IMR-90 (cell line): Measurements from ENCODE around the gene GTF2A1. TPM values are rescaled to one million over a fixed set of nuclear protein-coding genes. Genes with fewer than 3 reads are reported as not detected.

Experiments
- ATAC-seq: fragments of 200-7000 bp; cut with Tn5 transposase; 2 replicates; pipeline ENCODE4 v1.9.1; 2020; ENCODE audit warnings: low read depth, mild to moderate bottlenecking, moderate library complexity
- BruUV-seq: library from RNA; stranded (reverse); fragments of 400-500 nt; replicated peaks from 2 replicates; lab custom pipeline; 2021; lab: Mats Ljungman, UMichigan
- CTCF ChIA-PET: fragments of 300-600 bp; formaldehyde crosslinking; extraction: SDS; loops from one replicate; lab custom pipeline; 2021; ENCODE audit warnings: antibody characterized with exemption; lab: Yijun Ruan, JAX
- POLR2A ChIA-PET: fragments of 300-600 bp; sonication (Branson Sonifier 250); formaldehyde crosslinking; loops from one replicate; lab custom pipeline; 2022; ENCODE audit warnings: antibody characterized with exemption; ENCODE audit not compliant: unreplicated experiment; lab: Charles Lee
- DNase-seq: peaks from one replicate; pipeline ENCODE4 v3.0.0; 2013
- H2AFZ ChIP-seq: replicated peaks from 2 replicates; pipeline ENCODE3; 2013; ENCODE audit warnings: low read length, mild to moderate bottlenecking; ENCODE audit not compliant: poor library complexity
- H2AK5ac ChIP-seq: 2 replicates; pipeline ENCODE4 v1.6.1; 2013; ENCODE audit warnings: low read depth, low read length, inconsistent platforms
- H2AK9ac ChIP-seq: replicated peaks from 2 replicates; pipeline ENCODE3; 2013; ENCODE audit warnings: mild to moderate bottlenecking, low read depth, low read length, moderate library complexity; ENCODE audit not compliant: poor library complexity
- H2BK120ac ChIP-seq: 2 replicates; pipeline ENCODE4 v1.6.1; 2013; ENCODE audit warnings: low read depth, low read length, inconsistent platforms
- H2BK15ac ChIP-seq: 3 replicates; pipeline ENCODE4 v1.6.1; 2013; ENCODE audit warnings: low read depth, low read length, inconsistent platforms
- H2BK20ac ChIP-seq: 2 replicates; pipeline ENCODE4 v1.6.1; 2013; ENCODE audit warnings: low read depth, mild to moderate bottlenecking, inconsistent platforms, low read length, moderate library complexity
- H2BK5ac ChIP-seq: 2 replicates; pipeline ENCODE4 v1.6.1; 2013; ENCODE audit warnings: mild to moderate bottlenecking, low read depth, low read length, inconsistent platforms; ENCODE audit not compliant: poor library complexity, severe bottlenecking
- H3K14ac ChIP-seq: replicated peaks from 2 replicates; pipeline ENCODE4 v1.6.1; 2013; ENCODE audit warnings: low read depth, low read length, inconsistent platforms
- H3K18ac ChIP-seq: 2 replicates; pipeline ENCODE4 v1.6.1; 2013; ENCODE audit warnings: low read depth, low read length, control low read depth
- H3K23ac ChIP-seq: 2 replicates; pipeline ENCODE4 v1.6.1; 2013; ENCODE audit warnings: low read depth, low read length, inconsistent platforms
- H3K27ac ChIP-seq: 2 replicates; pipeline ENCODE4 v1.5.1; 2013; ENCODE audit warnings: mild to moderate bottlenecking, control low read depth, low read length; ENCODE audit not compliant: insufficient read depth
- H3K27me3 ChIP-seq: 2 replicates; pipeline ENCODE4 v1.6.1; 2013; ENCODE audit warnings: low read length; ENCODE audit not compliant: control insufficient read depth, insufficient read depth
- H3K36me3 ChIP-seq: 2 replicates; pipeline ENCODE4 v1.6.1; 2013; ENCODE audit warnings: low read length, mixed read lengths; ENCODE audit not compliant: control insufficient read depth, insufficient read depth
- H3K4ac ChIP-seq: 2 replicates; pipeline ENCODE4 v1.6.1; 2013; ENCODE audit warnings: low read depth, low read length, inconsistent platforms
- H3K4me1 ChIP-seq: 2 replicates; pipeline ENCODE4 v1.6.1; 2013; ENCODE audit warnings: low read length, mixed read lengths; ENCODE audit not compliant: control insufficient read depth, insufficient read depth
- H3K4me2 ChIP-seq: 2 replicates; pipeline ENCODE4 v1.6.1; 2013; ENCODE audit warnings: low read depth, mild to moderate bottlenecking, control low read depth, low read length, moderate library complexity
- H3K4me3 ChIP-seq: 2 replicates; pipeline ENCODE4 v1.5.1; 2013; ENCODE audit warnings: low read depth, mild to moderate bottlenecking, control low read depth, low read length, moderate library complexity; ENCODE audit not compliant: insufficient read depth
- H3K56ac ChIP-seq: 2 replicates; pipeline ENCODE4 v1.6.1; 2013; ENCODE audit warnings: low read length, inconsistent platforms; ENCODE audit not compliant: insufficient read depth; ENCODE audit errors: extremely low read depth
- H3K79me1 ChIP-seq, 2 experiments: 2 replicates each; pipeline ENCODE4 v1.6.1; 2013; ENCODE audit warnings: low read length in 2 of 2, inconsistent platforms in 1 of 2, low read depth in 1 of 2
- H3K9ac ChIP-seq: 2 replicates; pipeline ENCODE4 v1.6.1; 2013; ENCODE audit warnings: low read depth, low read length, control low read depth
- H3K9me1 ChIP-seq: 2 replicates; pipeline ENCODE4 v1.6.1; 2013; ENCODE audit warnings: low read length, inconsistent platforms; ENCODE audit not compliant: insufficient read depth
- H3K9me3 ChIP-seq: 2 replicates; pipeline ENCODE4 v1.6.1; 2013; ENCODE audit warnings: low read length; ENCODE audit not compliant: control insufficient read depth, insufficient read depth
- H4K20me1 ChIP-seq: 2 replicates; pipeline ENCODE4 v1.6.1; 2013; ENCODE audit warnings: low read length, inconsistent platforms; ENCODE audit not compliant: insufficient read depth
- H4K5ac ChIP-seq: 2 replicates; pipeline ENCODE4 v1.6.1; 2013; ENCODE audit warnings: mild to moderate bottlenecking, low read depth, low read length, control low read depth
- H4K8ac ChIP-seq, 2 experiments: 2 replicates each; pipeline ENCODE4 v1.6.1; 2013; ENCODE audit warnings: low read depth in 2 of 2, low read length in 2 of 2, control low read depth in 1 of 2, inconsistent platforms in 1 of 2
- H4K91ac ChIP-seq: 2 replicates; pipeline ENCODE4 v1.6.1; 2013; ENCODE audit warnings: low read depth, low read length, inconsistent platforms; ENCODE audit not compliant: insufficient read depth
- BHLHE40 ChIP-seq: fragments of 150-350 bp; IDR thresholded peaks from 2 replicates; pipeline ENCODE4 v1.6.1; 2016; ENCODE audit warnings: mild to moderate bottlenecking, low read depth, low read length
- CEBPB ChIP-seq: IDR thresholded peaks from 2 replicates; pipeline ENCODE4 v1.6.1; 2012; ENCODE audit warnings: low read depth, low read length, improper control_type of control experiment
- CHD1 ChIP-seq: IDR thresholded peaks from 2 replicates; pipeline ENCODE4 v1.6.1; 2012; ENCODE audit warnings: low read depth, low read length, improper control_type of control experiment
- FOS ChIP-seq: fragments of 150-350 bp; IDR thresholded peaks from 2 replicates; pipeline ENCODE4 v1.6.1; 2016; ENCODE audit warnings: low read depth, low read length
- MAFK ChIP-seq: IDR thresholded peaks from 2 replicates; pipeline ENCODE4 v1.6.1; 2012; ENCODE audit warnings: low read depth, low read length, improper control_type of control experiment
- MAZ ChIP-seq: IDR thresholded peaks from 2 replicates; pipeline ENCODE4 v1.6.1; 2012; ENCODE audit warnings: low read depth, mild to moderate bottlenecking, low read length, improper control_type of control experiment, moderate library complexity, borderline replicate concordance
- MXI1 ChIP-seq: IDR thresholded peaks from 2 replicates; pipeline ENCODE4 v1.6.1; 2012; ENCODE audit warnings: low read depth, mild to moderate bottlenecking, low read length, moderate library complexity, borderline replicate concordance
- NFE2L2 ChIP-seq: fragments of 150-350 bp; IDR thresholded peaks from 2 replicates; pipeline ENCODE4 v1.6.1; 2016; ENCODE audit warnings: low read depth, mild to moderate bottlenecking, low read length
- POLR2A ChIP-seq: IDR thresholded peaks from 2 replicates; pipeline ENCODE4 v1.6.1; 2012; ENCODE audit warnings: mild to moderate bottlenecking, low read depth, low read length
- RAD21 ChIP-seq: IDR thresholded peaks from 2 replicates; pipeline ENCODE4 v1.6.1; 2012; ENCODE audit warnings: low read length, improper control_type of control experiment
- RCOR1 ChIP-seq: IDR thresholded peaks from 2 replicates; pipeline ENCODE4 v1.6.1; 2012; ENCODE audit warnings: mild to moderate bottlenecking, low read length, improper control_type of control experiment; ENCODE audit not compliant: insufficient replicate concordance
- RFX5 ChIP-seq: IDR thresholded peaks from 2 replicates; pipeline ENCODE4 v1.8.0; 2012; ENCODE audit warnings: low read depth, mild to moderate bottlenecking, low read length, moderate library complexity
- SMC3 ChIP-seq: fragments of 150-350 bp; IDR thresholded peaks from 2 replicates; pipeline ENCODE4 v1.6.1; 2016; ENCODE audit warnings: low read depth, mild to moderate bottlenecking, antibody characterized with exemption, low read length, moderate library complexity
- WGBS, 2 experiments: methylation state at CpG; one replicate each; pipeline versions ENCODE4 v1.1.5 to v1.1.7; 2013; ENCODE audit warnings: missing lambda C conversion rate in 2 of 2; ENCODE audit not compliant: insufficient read length in 1 of 2; ENCODE audit errors: extremely low coverage in 2 of 2; 5-methylcytosine and 5-hydroxymethylcytosine counted together
- dilution Hi-C: fragments of 300-500 bp; cut with HindIII; formaldehyde crosslinking; loops from one replicate; pipeline ENCODE4 v1.14.3; 2018; ENCODE audit warnings: low sequenced_read_pairs; ENCODE audit not compliant: unreplicated experiment
- in situ Hi-C: fragments of 300-500 bp; cut with MboI; formaldehyde crosslinking; loops from 3 replicates; pipeline ENCODE4 v1.14.3; 2019; ENCODE audit warnings: low sequenced_read_pairs, inconsistent platforms, mixed read lengths
- intact Hi-C: fragments of 100-400 bp; cut with micrococcal nuclease; formaldehyde crosslinking; loops from 2 replicates; pipeline ENCODE4 v1.10.0; 2022
- polyA plus RNA-seq, 3 experiments: library from polyadenylated mRNA; depleted of rRNA; stranded (reverse); fragments of >200 nt; gene quantifications; 2 replicates each; pipeline ENCODE4 v1.2.3, GENCODE V29; 2012; ENCODE audit warnings: low replicate concordance in 1 of 3
- total RNA-seq: library from RNA; depleted of rRNA; stranded (reverse); fragments of >200 nt; gene quantifications from 2 replicates; pipeline ENCODE4 v1.2.3, GENCODE V29; 2012
- TF ChIP-seq, protein P1 (sequence below): fragments of 150-350 bp; IDR thresholded peaks from 2 replicates; pipeline ENCODE4 v1.6.1; 2016; ENCODE audit warnings: low read depth, mild to moderate bottlenecking, low read length, moderate library complexity, borderline replicate concordance
- TF ChIP-seq, protein P2 (sequence below): fragments of 150-350 bp; IDR thresholded peaks from 2 replicates; pipeline ENCODE4 v1.6.1; 2017; ENCODE audit warnings: mild to moderate bottlenecking, antibody characterized with exemption, low read length, low read depth

The GTF2A1 gene
- total and polyA plus RNA-seq, 2 of the 4 experiments (the other 2 are of a cell fraction), result 16.0 to 60.4 TPM

DNA sequence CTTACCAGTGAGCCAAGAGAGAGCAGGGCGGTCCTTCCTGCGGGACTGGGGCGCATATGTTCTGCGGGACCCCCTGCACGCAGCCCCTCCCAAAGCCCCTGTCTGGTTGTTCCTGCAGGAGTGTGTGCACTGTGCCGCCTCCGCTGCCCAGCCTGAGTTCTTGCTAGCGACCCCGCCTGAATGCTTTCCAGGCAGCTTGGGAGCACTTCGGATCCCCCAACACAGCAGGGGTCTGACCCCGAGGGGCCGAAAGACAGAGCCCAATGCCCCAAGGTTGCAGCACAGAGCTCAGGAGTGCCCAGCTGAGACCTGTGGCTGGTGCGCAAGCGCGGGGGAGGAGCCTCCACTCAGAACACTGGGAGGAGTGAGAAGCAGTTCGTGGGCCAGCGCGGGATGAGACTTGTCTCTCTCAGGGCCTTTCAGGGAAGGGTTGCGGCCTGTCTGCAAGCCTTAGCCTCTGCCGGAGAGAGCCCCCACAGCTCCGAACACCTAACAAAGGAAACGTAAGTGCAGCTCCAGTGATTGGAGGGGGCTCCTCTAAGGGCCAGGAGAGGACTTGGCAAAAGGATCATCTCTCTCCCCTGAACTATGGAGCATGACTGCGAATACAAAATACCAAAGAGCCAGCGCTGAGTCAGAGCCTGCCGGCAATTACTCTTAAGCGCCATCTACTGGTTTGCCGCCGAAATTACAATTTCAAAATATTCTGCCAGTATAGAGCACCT, 50.5 kb downstream of the GTF2A1 start:
- H2BK120ac ChIP-seq, result peak overlapping the region; percentile 98
- peak overlapping the region; percentile 75 for H3K4me2 ChIP-seq
- H2AK5ac ChIP-seq, result no peak overlapping the region
- peak overlapping the region; percentile 18 to 96 for H4K8ac ChIP-seq
- H4K5ac ChIP-seq, result peak overlapping the region; percentile 62
- peaks cover 0 to 6% of the 10 kb centered on the region in 2 experiments; a peak in 1 of 4 replicates for H3K79me1 ChIP-seq
- H3K56ac ChIP-seq, result peak overlapping the region; percentile 64; the same call in 1 of the 2 replicates
- BruUV-seq, result no TSS peak
- no peaks in the 10 kb centered on the region for H4K20me1 ChIP-seq
- H3K4me3 ChIP-seq, result peak overlapping the region; percentile 47
- H3K4me1 ChIP-seq, result peaks cover 9% of the 10 kb centered on the region; the same call in 1 of the 2 replicates
- in situ Hi-C loops (no loop called here), intact Hi-C loops (loop anchor here (1.0 to 5.0 kb wide), 3 partner anchors 47 to 216 kb away; no protein-coding TSS in a partner anchor), dilution Hi-C loops (no loop called here)
- H3K18ac ChIP-seq, result peak overlapping the region; percentile 60
- ATAC-seq, result peak; percentile 98
- no peaks in the 10 kb centered on the region for H3K36me3 ChIP-seq
- ChIA-PET CTCF (interaction anchor here (0.5 to 3.3 kb wide), 10 partner anchors 10 to 215 kb away, joined by 3 to 22 read pairs (median 4); partner anchors contain the start of gene TSHR), POLR2A (no interaction called here)
- H3K23ac ChIP-seq, result peak overlapping the region; percentile 96
- H2AK9ac ChIP-seq, result peak overlapping the region; percentile 56
- no peaks in the 10 kb centered on the region for H3K9me3 ChIP-seq
- 0% methylated on average over 5 of the region's 28 CpGs; no CpG with 5 or more reads in 1 of the 2 experiments for WGBS, 2 experiments
- H2BK5ac ChIP-seq, result peak overlapping the region; percentile 80
- H3K14ac ChIP-seq, result peak overlapping the region; percentile 97
- peak overlapping the region; percentile 73 for H3K27ac ChIP-seq
- H3K27me3 ChIP-seq, result no peaks in the 10 kb centered on the region
- H4K91ac ChIP-seq, result peak overlapping the region; percentile 97
- H3K9ac ChIP-seq, result peak overlapping the region; percentile 73
- peak overlapping the region; percentile 96 for H2AFZ ChIP-seq
- peak overlapping the region; percentile 79 for H2BK20ac ChIP-seq
- H2BK15ac ChIP-seq, result peak overlapping the region; percentile 22; the same call in 1 of the 3 replicates
- DNase-seq, result peak; percentile 82
- peaks cover 4% of the 10 kb centered on the region; the same call in 1 of the 2 replicates for H3K9me1 ChIP-seq
- peak overlapping the region; percentile 97 for H3K4ac ChIP-seq
- peak; percentile 45; the same call in 1 of the 2 replicates for TF ChIP-seq MXI1
- TF ChIP-seq, protein P1, sequence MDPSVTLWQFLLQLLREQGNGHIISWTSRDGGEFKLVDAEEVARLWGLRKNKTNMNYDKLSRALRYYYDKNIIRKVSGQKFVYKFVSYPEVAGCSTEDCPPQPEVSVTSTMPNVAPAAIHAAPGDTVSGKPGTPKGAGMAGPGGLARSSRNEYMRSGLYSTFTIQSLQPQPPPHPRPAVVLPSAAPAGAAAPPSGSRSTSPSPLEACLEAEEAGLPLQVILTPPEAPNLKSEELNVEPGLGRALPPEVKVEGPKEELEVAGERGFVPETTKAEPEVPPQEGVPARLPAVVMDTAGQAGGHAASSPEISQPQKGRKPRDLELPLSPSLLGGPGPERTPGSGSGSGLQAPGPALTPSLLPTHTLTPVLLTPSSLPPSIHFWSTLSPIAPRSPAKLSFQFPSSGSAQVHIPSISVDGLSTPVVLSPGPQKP, result no peak
- peak; percentile 39; the same call in 1 of the 2 replicates for TF ChIP-seq NFE2L2
- no peak for TF ChIP-seq RCOR1
- peak; percentile 64 for TF ChIP-seq RAD21
- TF ChIP-seq SMC3, result peak; percentile 56
- TF ChIP-seq RFX5, result no peak
- TF ChIP-seq BHLHE40, result no peak
- peak; percentile 71; the same call in 1 of the 2 replicates for TF ChIP-seq FOS
- no peak for TF ChIP-seq CEBPB
- TF ChIP-seq CHD1, result no peak
- TF ChIP-seq POLR2A, result peak; percentile 62
- no peak for TF ChIP-seq MAZ
- TF ChIP-seq MAFK, result 0 out of 2 replicates have a peak, but pooled peaks have one; percentile 16
- TF ChIP-seq, protein P2, sequence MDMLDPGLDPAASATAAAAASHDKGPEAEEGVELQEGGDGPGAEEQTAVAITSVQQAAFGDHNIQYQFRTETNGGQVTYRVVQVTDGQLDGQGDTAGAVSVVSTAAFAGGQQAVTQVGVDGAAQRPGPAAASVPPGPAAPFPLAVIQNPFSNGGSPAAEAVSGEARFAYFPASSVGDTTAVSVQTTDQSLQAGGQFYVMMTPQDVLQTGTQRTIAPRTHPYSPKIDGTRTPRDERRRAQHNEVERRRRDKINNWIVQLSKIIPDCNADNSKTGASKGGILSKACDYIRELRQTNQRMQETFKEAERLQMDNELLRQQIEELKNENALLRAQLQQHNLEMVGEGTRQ, result no peak; the same call in 1 of the 2 replicates
